ENCODE data around the gene PDGFD.

Gene PDGFD

DNA sequence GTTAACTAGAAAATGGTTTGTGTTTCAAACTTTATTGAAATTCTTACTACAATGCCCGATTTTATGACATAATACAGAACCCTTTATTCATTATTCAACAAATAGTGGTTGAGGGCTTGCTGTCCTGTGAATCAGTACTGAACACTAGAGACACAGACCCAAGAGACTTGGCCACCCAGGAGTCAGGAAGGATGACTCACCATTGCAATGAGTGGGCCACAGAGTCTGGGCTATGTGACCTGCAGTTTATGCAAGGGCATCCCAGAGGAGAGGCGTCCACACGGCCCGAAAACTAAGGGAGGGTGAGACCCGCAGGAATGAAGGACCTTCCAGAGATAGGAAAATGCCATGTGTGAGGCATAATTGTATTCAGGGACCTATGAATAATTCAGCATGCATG is 271.3 kb downstream of the PDGFD start:
- no peak for DNase-seq (ENCODE audit: low read depth)
- H3K4me3 ChIP-seq (ENCODE audit: control insufficient read depth, low read depth, low read length): no peak overlapping the region
- TF ChIP-seq, protein P1, sequence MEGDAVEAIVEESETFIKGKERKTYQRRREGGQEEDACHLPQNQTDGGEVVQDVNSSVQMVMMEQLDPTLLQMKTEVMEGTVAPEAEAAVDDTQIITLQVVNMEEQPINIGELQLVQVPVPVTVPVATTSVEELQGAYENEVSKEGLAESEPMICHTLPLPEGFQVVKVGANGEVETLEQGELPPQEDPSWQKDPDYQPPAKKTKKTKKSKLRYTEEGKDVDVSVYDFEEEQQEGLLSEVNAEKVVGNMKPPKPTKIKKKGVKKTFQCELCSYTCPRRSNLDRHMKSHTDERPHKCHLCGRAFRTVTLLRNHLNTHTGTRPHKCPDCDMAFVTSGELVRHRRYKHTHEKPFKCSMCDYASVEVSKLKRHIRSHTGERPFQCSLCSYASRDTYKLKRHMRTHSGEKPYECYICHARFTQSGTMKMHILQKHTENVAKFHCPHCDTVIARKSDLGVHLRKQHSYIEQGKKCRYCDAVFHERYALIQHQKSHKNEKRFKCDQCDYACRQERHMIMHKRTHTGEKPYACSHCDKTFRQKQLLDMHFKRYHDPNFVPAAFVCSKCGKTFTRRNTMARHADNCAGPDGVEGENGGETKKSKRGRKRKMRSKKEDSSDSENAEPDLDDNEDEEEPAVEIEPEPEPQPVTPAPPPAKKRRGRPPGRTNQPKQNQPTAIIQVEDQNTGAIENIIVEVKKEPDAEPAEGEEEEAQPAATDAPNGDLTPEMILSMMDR (IDR thresholded peaks at IDR 0.05; ENCODE audit: control insufficient read depth, insufficient read depth, low read depth, low read length, missing control alignments): no peak

DNA sequence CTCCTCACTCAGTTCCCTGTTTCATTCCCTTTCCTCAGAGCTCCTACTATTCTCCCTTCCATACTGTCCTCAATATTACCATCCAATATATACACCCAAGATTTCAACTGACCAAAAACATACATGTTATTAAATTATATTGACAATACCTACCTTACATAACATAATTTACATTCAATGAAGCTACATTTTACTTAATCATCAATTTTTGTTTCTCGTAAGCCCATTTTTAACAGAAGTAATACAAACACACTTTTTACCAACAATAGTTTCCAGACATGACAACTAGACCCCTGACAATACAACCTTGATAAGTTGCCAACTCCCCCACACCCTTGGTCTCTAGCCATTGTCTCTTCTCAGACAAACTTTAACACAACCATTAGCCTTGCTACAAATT is 273.3 kb downstream of the PDGFD start:
- TF ChIP-seq, protein P1 (IDR thresholded peaks at IDR 0.05; ENCODE audit: control insufficient read depth, insufficient read depth, low read depth, low read length, missing control alignments): no peak
- H3K4me3 ChIP-seq (ENCODE audit: control insufficient read depth, low read depth, low read length): no peak overlapping the region
- DNase-seq (ENCODE audit: low read depth): no peak

DNA sequence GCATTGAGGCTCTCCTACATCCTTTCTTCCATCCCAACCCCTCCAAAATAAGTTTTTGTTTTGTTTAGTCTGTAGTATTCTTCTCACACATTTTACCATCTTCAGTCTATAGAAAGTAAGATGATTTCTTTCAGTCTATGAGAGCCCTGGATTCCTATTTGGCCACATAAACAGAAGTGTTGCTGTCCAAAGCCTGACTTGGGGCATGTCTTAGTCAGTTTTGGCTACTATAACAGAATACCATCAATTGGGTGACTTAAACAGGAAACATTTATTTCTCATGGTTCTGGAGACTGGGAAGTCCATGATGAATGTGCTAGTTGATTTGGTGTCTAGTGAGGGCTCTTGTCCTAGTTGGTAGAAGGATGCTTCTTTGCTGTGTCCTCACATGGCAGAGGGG is 274.3 kb downstream of the PDGFD start:
- DNase-seq (ENCODE audit: low read depth): no peak
- TF ChIP-seq, protein P1 (IDR thresholded peaks at IDR 0.05; ENCODE audit: control insufficient read depth, insufficient read depth, low read depth, low read length, missing control alignments): no peak
- H3K4me3 ChIP-seq (ENCODE audit: control insufficient read depth, low read depth, low read length): no peak overlapping the region

DNA sequence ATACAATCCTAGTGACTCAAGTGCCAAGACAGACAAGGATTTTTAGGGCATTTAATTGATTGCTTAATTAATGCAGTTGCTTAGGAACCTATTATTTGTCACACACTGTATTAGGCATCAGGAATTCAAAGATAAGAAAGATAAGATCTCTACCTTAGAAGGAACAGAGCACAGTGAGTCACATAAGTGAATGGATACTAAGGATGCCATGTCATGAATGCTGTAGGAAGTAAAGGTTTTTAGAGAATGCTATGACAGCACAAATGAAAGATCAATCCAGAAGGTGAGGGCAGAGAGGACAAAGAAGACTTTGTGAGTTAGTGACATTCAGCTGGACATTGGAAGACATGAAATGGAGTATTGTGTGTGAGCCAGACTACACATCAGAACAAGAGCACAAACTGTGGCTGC is 275.4 kb downstream of the PDGFD start:
- H3K4me3 ChIP-seq (ENCODE audit: control insufficient read depth, low read depth, low read length): no peak overlapping the region
- TF ChIP-seq, protein P1 (IDR thresholded peaks at IDR 0.05; ENCODE audit: control insufficient read depth, insufficient read depth, low read depth, low read length, missing control alignments): no peak
- no peak for DNase-seq (ENCODE audit: low read depth)

DNA sequence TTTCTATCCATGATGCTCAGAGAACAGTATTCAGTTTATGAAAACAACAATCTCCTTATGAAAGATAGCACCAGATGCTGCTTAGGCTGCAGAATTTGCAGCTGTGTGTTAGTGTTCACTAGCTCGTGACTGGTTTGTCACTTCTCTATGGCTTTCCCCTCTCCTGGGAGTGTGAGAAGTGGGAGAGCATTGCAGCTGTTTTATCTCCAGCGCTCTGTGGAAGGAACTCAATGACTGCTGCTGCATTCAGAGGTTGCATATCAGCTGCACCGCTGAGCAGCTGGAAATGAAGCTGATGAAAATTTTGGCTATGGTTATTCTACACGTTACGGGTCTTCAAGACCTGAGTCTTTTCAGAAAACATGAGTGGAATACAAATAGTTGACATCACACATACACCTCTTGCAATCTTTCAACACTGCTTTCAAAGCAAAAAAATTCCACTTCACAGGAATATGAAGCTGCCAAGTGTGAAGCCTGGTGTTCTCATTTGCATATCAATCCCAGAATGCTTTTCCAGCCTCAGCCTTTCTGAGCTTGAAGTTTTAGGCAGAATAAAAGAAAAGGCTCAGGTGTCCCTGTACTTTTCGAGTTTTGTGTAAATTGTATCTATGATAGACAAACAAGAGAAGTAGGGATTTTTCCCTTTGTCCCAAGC is 276.8 kb downstream of the PDGFD start:
- DNase-seq (ENCODE audit: low read depth): no peak
- no peak overlapping the region for H3K4me3 ChIP-seq (ENCODE audit: control insufficient read depth, low read depth, low read length)
- TF ChIP-seq, protein P1 (IDR thresholded peaks at IDR 0.05; ENCODE audit: control insufficient read depth, insufficient read depth, low read depth, low read length, missing control alignments): no peak

DNA sequence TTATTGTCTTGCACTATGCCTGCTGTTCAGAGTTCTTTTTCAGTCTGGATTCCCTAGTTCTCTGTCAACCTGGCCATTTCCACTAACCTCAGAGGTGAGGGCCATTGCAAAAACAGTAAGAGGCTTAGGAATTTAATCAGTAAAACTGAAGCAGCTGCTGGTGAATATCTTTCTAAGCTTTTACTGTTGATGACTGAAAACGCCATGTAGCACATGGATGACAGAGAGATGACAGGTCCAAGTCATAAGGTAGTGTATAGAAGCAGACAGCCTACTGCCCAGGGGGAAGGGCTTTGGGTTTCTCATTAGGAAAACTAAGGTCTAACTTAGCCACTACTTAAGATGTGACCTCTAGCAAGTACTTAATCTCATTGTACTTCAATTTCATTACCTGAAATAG is 280.1 kb downstream of the PDGFD start:
- DNase-seq (ENCODE audit: low read depth): no peak
- no peak overlapping the region for H3K4me3 ChIP-seq (ENCODE audit: control insufficient read depth, low read depth, low read length)
- TF ChIP-seq, protein P1 (IDR thresholded peaks at IDR 0.05; ENCODE audit: control insufficient read depth, insufficient read depth, low read depth, low read length, missing control alignments): no peak
